Osteoblast (primary cell): ENCODE measurements around the gene PEMT. TPM values are rescaled to one million over a fixed set of nuclear protein-coding genes. Genes with fewer than 3 reads are reported as not detected.

Source experiments
- DNase-seq: peaks from one replicate; pipeline ENCODE4 v3.0.0; 2011; ENCODE audit warnings: low spot score, mixed read lengths; ENCODE audit not compliant: insufficient read length; ENCODE audit errors: missing footprints
- H2AFZ ChIP-seq: 2 replicates; pipeline ENCODE4 v1.6.0; 2011; ENCODE audit warnings: mild to moderate bottlenecking, low read length
- H3K27ac ChIP-seq: 2 replicates; pipeline ENCODE4 v1.5.1; 2011; ENCODE audit warnings: mild to moderate bottlenecking, low read depth, low read length, moderate library complexity
- H3K27me3 ChIP-seq: 2 replicates; pipeline ENCODE4 v1.6.0; 2012; ENCODE audit warnings: mild to moderate bottlenecking, control low read depth, inconsistent platforms, low read length, moderate library complexity; ENCODE audit not compliant: insufficient read depth
- H3K36me3 ChIP-seq: 2 replicates; pipeline ENCODE4 v1.5.1; 2011; ENCODE audit warnings: mild to moderate bottlenecking, low read length, control low read depth, moderate library complexity; ENCODE audit not compliant: insufficient read depth
- H3K4me1 ChIP-seq: 2 replicates; pipeline ENCODE4 v1.5.1; 2011; ENCODE audit warnings: mild to moderate bottlenecking, low read length, control low read depth, moderate library complexity; ENCODE audit not compliant: insufficient read depth
- H3K4me2 ChIP-seq: 2 replicates; pipeline ENCODE4 v1.6.0; 2011; ENCODE audit warnings: mild to moderate bottlenecking, low read length; ENCODE audit not compliant: insufficient read depth
- H3K4me3 ChIP-seq: fragments of 200-600 bp; sonication (generic); 3 replicates; pipeline ENCODE4 v1.5.1; 2012; ENCODE audit warnings: mild to moderate bottlenecking, low read length, inconsistent platforms; ENCODE audit not compliant: insufficient read depth
- H3K79me2 ChIP-seq: 2 replicates; pipeline ENCODE4 v1.6.0; 2012; ENCODE audit warnings: mild to moderate bottlenecking, low read length, control low read depth, inconsistent platforms; ENCODE audit not compliant: insufficient read depth
- H3K9me3 ChIP-seq: 2 replicates; pipeline ENCODE4 v1.5.1; 2011; ENCODE audit warnings: low read depth, low read length, control low read depth
- H4K20me1 ChIP-seq: 2 replicates; pipeline ENCODE4 v1.6.0; 2012; ENCODE audit warnings: mild to moderate bottlenecking, low read length, control low read depth; ENCODE audit not compliant: insufficient read depth
- CTCF ChIP-seq: IDR thresholded peaks from 2 replicates; pipeline ENCODE4 v1.5.1; 2011; ENCODE audit warnings: mild to moderate bottlenecking, low read depth, low read length, moderate library complexity; ENCODE audit errors: extremely low read depth
- total RNA-seq: library from RNA; depleted of rRNA; stranded (reverse); fragments of >200 nt; gene quantifications from 2 replicates; pipeline ENCODE4 v1.2.3, GENCODE V29; 2012

Gene PEMT
- total RNA-seq, 1 donor: 26.4 TPM

- H2AFZ ChIP-seq: no peak overlapping the region
- no peaks in the 10 kb centered on the region for H3K79me2 ChIP-seq
- DNase-seq: no peak
- H4K20me1 ChIP-seq: no peaks in the 10 kb centered on the region
- no peaks in the 10 kb centered on the region for H3K4me1 ChIP-seq
- H3K27ac ChIP-seq: no peak overlapping the region
- peaks cover 4% of the 10 kb centered on the region for H3K27me3 ChIP-seq
- H3K4me3 ChIP-seq: no peak overlapping the region
- no peak overlapping the region for H3K4me2 ChIP-seq
- no peak for TF ChIP-seq CTCF
- no peaks in the 10 kb centered on the region for H3K9me3 ChIP-seq
- no peaks in the 10 kb centered on the region for H3K36me3 ChIP-seq
Observed at GRCh38 chr17:17626840-17627239, 35.3 kb upstream of the PEMT start.

- Histone ChIP-seq H3K4me1 (no peaks in the 10 kb centered on the region), H3K36me3 (no peaks in the 10 kb centered on the region), H3K4me2 (no peak overlapping the region), H4K20me1 (no peaks in the 10 kb centered on the region), H2AFZ (no peak overlapping the region), H3K27ac (no peak overlapping the region), H3K27me3 (peaks cover 9% of the 10 kb centered on the region), H3K79me2 (no peaks in the 10 kb centered on the region), H3K9me3 (no peaks in the 10 kb centered on the region), H3K4me3 (no peak overlapping the region)
- DNase-seq: no peak
- no peak for TF ChIP-seq CTCF
Observed at GRCh38 chr17:17626151-17626805, 34.8 kb upstream of the PEMT start.

GRCh38 chr17:17624741-17625140 lies 33.2 kb upstream of the PEMT start:
- H3K27me3 ChIP-seq: peaks cover 9% of the 10 kb centered on the region
- H3K4me2 ChIP-seq: no peak overlapping the region
- DNase-seq: no peak
- H3K79me2 ChIP-seq: no peaks in the 10 kb centered on the region
- H3K36me3 ChIP-seq: no peaks in the 10 kb centered on the region
- no peaks in the 10 kb centered on the region for H3K9me3 ChIP-seq
- H4K20me1 ChIP-seq: no peaks in the 10 kb centered on the region
- H2AFZ ChIP-seq: no peak overlapping the region
- H3K4me3 ChIP-seq: no peak overlapping the region
- TF ChIP-seq CTCF: no peak
- H3K4me1 ChIP-seq: no peaks in the 10 kb centered on the region
- H3K27ac ChIP-seq: no peak overlapping the region

- Histone ChIP-seq H4K20me1 (no peaks in the 10 kb centered on the region), H3K79me2 (no peaks in the 10 kb centered on the region), H3K9me3 (no peaks in the 10 kb centered on the region), H3K36me3 (no peaks in the 10 kb centered on the region), H3K4me1 (no peaks in the 10 kb centered on the region), H3K4me3 (no peak overlapping the region), H3K27me3 (peaks cover 9% of the 10 kb centered on the region), H3K27ac (no peak overlapping the region), H2AFZ (no peak overlapping the region), H3K4me2 (no peak overlapping the region)
- TF ChIP-seq CTCF: no peak
- no peak for DNase-seq
Observed at GRCh38 chr17:17623904-17624303, 32.4 kb upstream of the PEMT start.
